Measurements from ENCODE around the gene TLE5. TPM values are rescaled to one million over a fixed set of nuclear protein-coding genes. Genes with fewer than 3 reads are reported as not detected.
A peak's percentile ranks its signal among the peaks of the same experiment; 100 is the strongest.

TLE5 gene
- total and polyA plus RNA-seq, 2 experiments from 2014 or later = 130 to 154 TPM

DNA sequence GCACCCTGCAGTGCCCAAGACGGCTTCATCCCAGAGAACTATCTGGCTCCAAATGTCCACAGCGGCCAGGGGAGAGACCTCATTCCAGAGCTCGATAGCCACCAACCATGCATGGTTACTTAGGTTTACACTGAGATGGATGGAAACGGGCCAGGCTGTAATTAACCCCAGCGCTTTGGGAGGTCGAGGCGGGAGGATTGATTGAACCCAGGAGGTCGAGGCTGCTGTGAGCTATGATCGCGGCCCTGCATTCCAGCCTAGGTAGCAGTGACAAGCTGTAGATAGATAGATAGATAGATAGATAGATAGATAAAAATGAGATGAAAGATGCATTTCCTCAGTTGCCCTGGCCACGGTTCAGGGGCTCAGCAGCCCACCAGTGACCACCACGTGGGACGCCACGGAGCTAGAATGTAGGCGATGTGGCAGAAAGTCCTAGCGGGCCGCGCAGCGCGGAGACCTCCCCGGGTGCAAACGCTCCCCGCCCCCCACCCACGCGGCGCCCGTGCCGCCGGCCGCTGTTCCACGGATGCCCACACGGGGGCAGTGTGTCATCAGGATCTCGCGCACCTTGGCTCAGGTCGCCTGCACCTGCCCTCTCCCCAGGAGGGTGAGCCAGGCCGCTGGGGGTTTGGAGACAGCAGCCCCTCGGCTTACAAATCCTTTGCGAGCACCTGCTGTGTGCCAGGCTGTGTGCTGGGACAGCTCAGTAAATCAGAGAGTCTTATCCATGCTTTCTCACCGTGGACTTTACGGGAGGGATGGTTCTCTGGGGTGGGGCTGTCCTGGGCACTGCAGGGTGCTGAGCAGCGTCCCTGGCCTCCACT, 13.5 kb upstream of the TLE5 start:
- H3K4me3 Mint-ChIP-seq = no peak overlapping the region
- DNase-seq (ENCODE audit: low spot score) (peak; percentile 75), ATAC-seq (peak; percentile 90)
- Histone ChIP-seq H3K27me3 (ENCODE audit: insufficient read depth) (no peaks in the 10 kb centered on the region), H3K4me2 (peak overlapping the region; percentile 68), H3K9me2 (ENCODE audit: insufficient read depth) (no peaks in the 10 kb centered on the region), H3F3A (replicated peaks; ENCODE audit: low read depth) (no peaks in the 10 kb centered on the region), H3K4me3 (peak overlapping the region; percentile 37; the same call in 1 of the 2 replicates), H3K27ac (ENCODE audit: low read depth) (no peak overlapping the region), H4K20me1 (replicated peaks; ENCODE audit: insufficient read depth) (no peaks in the 10 kb centered on the region), H3K36me3 (ENCODE audit: insufficient read depth) (no peaks in the 10 kb centered on the region), H2AFZ (no peak overlapping the region), H3K4me1 (ENCODE audit: insufficient read depth) (peaks cover 3% of the 10 kb centered on the region; the same call in 1 of the 2 replicates), H3K79me2 (replicated peaks; ENCODE audit: insufficient read depth) (no peaks in the 10 kb centered on the region)
- no peak for TF ChIP-seq ZNF114 (CRISPR knock-in tag; IDR thresholded peaks at IDR 0.05)
- no peak for TF ChIP-seq EZH2 (IDR thresholded peaks at IDR 0.05; ENCODE audit: low read depth, unreplicated experiment)
- no peak for TF ChIP-seq NANOG (IDR thresholded peaks at IDR 0.05; ENCODE audit: borderline replicate concordance)
- no peak for TF ChIP-seq CREB1 (CRISPR knock-in tag; IDR thresholded peaks at IDR 0.05; ENCODE audit: low read depth)
- TF ChIP-seq, protein P1, sequence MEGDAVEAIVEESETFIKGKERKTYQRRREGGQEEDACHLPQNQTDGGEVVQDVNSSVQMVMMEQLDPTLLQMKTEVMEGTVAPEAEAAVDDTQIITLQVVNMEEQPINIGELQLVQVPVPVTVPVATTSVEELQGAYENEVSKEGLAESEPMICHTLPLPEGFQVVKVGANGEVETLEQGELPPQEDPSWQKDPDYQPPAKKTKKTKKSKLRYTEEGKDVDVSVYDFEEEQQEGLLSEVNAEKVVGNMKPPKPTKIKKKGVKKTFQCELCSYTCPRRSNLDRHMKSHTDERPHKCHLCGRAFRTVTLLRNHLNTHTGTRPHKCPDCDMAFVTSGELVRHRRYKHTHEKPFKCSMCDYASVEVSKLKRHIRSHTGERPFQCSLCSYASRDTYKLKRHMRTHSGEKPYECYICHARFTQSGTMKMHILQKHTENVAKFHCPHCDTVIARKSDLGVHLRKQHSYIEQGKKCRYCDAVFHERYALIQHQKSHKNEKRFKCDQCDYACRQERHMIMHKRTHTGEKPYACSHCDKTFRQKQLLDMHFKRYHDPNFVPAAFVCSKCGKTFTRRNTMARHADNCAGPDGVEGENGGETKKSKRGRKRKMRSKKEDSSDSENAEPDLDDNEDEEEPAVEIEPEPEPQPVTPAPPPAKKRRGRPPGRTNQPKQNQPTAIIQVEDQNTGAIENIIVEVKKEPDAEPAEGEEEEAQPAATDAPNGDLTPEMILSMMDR (conservative IDR thresholded peaks at IDR 0.05; ENCODE audit: low read depth in 2 of 2) = peak; percentile 76 to 94
- TF ChIP-seq EZH2phosphoT487 (IDR thresholded peaks at IDR 0.05; ENCODE audit: unreplicated experiment) = no peak
- no peak for TF ChIP-seq POLR2AphosphoS5 (IDR thresholded peaks at IDR 0.05; ENCODE audit: low read depth)
- TF ChIP-seq, protein P2, sequence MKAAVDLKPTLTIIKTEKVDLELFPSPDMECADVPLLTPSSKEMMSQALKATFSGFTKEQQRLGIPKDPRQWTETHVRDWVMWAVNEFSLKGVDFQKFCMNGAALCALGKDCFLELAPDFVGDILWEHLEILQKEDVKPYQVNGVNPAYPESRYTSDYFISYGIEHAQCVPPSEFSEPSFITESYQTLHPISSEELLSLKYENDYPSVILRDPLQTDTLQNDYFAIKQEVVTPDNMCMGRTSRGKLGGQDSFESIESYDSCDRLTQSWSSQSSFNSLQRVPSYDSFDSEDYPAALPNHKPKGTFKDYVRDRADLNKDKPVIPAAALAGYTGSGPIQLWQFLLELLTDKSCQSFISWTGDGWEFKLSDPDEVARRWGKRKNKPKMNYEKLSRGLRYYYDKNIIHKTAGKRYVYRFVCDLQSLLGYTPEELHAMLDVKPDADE (IDR thresholded peaks at IDR 0.05) = 0 out of 2 replicates have a peak, but pooled peaks have one; percentile 9
- TF ChIP-seq, protein P3, sequence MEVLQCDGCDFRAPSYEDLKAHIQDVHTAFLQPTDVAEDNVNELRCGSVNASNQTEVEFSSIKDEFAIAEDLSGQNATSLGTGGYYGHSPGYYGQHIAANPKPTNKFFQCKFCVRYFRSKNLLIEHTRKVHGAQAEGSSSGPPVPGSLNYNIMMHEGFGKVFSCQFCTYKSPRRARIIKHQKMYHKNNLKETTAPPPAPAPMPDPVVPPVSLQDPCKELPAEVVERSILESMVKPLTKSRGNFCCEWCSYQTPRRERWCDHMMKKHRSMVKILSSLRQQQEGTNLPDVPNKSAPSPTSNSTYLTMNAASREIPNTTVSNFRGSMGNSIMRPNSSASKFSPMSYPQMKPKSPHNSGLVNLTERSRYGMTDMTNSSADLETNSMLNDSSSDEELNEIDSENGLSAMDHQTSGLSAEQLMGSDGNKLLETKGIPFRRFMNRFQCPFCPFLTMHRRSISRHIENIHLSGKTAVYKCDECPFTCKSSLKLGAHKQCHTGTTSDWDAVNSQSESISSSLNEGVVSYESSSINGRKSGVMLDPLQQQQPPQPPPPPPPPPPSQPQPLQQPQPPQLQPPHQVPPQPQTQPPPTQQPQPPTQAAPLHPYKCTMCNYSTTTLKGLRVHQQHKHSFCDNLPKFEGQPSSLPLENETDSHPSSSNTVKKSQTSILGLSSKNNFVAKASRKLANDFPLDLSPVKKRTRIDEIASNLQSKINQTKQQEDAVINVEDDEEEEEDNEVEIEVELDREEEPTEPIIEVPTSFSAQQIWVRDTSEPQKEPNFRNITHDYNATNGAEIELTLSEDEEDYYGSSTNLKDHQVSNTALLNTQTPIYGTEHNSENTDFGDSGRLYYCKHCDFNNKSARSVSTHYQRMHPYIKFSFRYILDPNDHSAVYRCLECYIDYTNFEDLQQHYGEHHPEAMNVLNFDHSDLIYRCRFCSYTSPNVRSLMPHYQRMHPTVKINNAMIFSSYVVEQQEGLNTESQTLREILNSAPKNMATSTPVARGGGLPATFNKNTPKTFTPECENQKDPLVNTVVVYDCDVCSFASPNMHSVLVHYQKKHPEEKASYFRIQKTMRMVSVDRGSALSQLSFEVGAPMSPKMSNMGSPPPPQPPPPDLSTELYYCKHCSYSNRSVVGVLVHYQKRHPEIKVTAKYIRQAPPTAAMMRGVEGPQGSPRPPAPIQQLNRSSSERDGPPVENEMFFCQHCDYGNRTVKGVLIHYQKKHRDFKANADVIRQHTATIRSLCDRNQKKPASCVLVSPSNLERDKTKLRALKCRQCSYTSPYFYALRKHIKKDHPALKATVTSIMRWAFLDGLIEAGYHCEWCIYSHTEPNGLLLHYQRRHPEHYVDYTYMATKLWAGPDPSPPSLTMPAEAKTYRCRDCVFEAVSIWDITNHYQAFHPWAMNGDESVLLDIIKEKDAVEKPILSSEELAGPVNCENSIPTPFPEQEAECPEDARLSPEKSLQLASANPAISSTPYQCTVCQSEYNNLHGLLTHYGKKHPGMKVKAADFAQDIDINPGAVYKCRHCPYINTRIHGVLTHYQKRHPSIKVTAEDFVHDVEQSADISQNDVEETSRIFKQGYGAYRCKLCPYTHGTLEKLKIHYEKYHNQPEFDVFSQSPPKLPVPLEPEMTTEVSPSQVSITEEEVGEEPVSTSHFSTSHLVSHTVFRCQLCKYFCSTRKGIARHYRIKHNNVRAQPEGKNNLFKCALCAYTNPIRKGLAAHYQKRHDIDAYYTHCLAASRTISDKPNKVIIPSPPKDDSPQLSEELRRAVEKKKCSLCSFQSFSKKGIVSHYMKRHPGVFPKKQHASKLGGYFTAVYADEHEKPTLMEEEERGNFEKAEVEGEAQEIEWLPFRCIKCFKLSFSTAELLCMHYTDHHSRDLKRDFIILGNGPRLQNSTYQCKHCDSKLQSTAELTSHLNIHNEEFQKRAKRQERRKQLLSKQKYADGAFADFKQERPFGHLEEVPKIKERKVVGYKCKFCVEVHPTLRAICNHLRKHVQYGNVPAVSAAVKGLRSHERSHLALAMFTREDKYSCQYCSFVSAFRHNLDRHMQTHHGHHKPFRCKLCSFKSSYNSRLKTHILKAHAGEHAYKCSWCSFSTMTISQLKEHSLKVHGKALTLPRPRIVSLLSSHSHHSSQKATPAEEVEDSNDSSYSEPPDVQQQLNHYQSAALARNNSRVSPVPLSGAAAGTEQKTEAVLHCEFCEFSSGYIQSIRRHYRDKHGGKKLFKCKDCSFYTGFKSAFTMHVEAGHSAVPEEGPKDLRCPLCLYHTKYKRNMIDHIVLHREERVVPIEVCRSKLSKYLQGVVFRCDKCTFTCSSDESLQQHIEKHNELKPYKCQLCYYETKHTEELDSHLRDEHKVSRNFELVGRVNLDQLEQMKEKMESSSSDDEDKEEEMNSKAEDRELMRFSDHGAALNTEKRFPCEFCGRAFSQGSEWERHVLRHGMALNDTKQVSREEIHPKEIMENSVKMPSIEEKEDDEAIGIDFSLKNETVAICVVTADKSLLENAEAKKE (CRISPR knock-in tag; IDR thresholded peaks at IDR 0.05) = no peak
- no peak for TF ChIP-seq JUNB (IDR thresholded peaks at IDR 0.05; ENCODE audit: unreplicated experiment)
- H3K27me3 Mint-ChIP-seq (ENCODE audit: insufficient read depth, low read depth, poor library complexity) = peaks cover 14% of the 10 kb centered on the region
- H3K9me3 Mint-ChIP-seq = no peaks in the 10 kb centered on the region
- H3K27ac Mint-ChIP-seq = no peak overlapping the region
- 0 out of 3 replicates have a peak, but pooled peaks cover 3% of the 10 kb centered on the region for H3K4me1 Mint-ChIP-seq
- no peaks in the 10 kb centered on the region for H3K36me3 Mint-ChIP-seq (ENCODE audit: low read depth)

Data from GM23338 (cell line).